RWPE2 (cell line): ENCODE results near the gene GANAB.
A peak's percentile ranks its signal among the peaks of the same experiment; 100 is the strongest.

Experiments
- ATAC-seq: fragments of 200-7000 bp; cut with Tn5 transposase; 3 replicates; pipeline ENCODE4 v1.9.1; 2021; ENCODE audit warnings: low read depth
- DNase-seq: peaks from one replicate; pipeline ENCODE4 v3.0.0-alpha.2; 2020; ENCODE audit warnings: low spot score
- H3K27ac ChIP-seq: fragments of 450-650 bp; 2 replicates; pipeline ENCODE4 v1.5.1; 2017; ENCODE audit warnings: mild to moderate bottlenecking; ENCODE audit not compliant: poor library complexity, severe bottlenecking
- H3K27me3 ChIP-seq: fragments of 250-450 bp; sonication (Bioruptor Pico); 2 replicates; pipeline ENCODE4 v1.5.1; 2021; ENCODE audit warnings: mild to moderate bottlenecking, moderate library complexity; ENCODE audit not compliant: insufficient read depth, poor library complexity, severe bottlenecking
- H3K36me3 ChIP-seq: fragments of 250-450 bp; sonication (Bioruptor Pico); 2 replicates; pipeline ENCODE4 v1.5.1; 2020; ENCODE audit warnings: low read depth, mild to moderate bottlenecking, moderate library complexity
- H3K4me1 ChIP-seq: fragments of 250-450 bp; sonication (Bioruptor Pico); 2 replicates; pipeline ENCODE4 v1.5.1; 2021; ENCODE audit warnings: mild to moderate bottlenecking, moderate library complexity; ENCODE audit not compliant: insufficient read depth, poor library complexity, severe bottlenecking
- H3K4me3 ChIP-seq: fragments of 250-450 bp; sonication (Bioruptor Pico); 2 replicates; pipeline ENCODE4 v1.5.1; 2021; ENCODE audit warnings: mild to moderate bottlenecking, moderate library complexity; ENCODE audit not compliant: severe bottlenecking
- H3K9me3 ChIP-seq: fragments of 250-450 bp; sonication (Bioruptor Pico); 2 replicates; pipeline ENCODE4 v1.5.1; 2021; ENCODE audit warnings: mild to moderate bottlenecking, moderate library complexity; ENCODE audit not compliant: severe bottlenecking
- CTCF ChIP-seq: fragments of 450-650 bp; IDR thresholded peaks from one replicate; pipeline ENCODE4 v1.5.1; 2017; ENCODE audit warnings: mild to moderate bottlenecking, moderate library complexity; ENCODE audit not compliant: poor library complexity, severe bottlenecking

The GANAB gene

GRCh38 chr11:62601372-62602140 is 44.9 kb downstream of the GANAB start, which contains the start of gene MTA2:
MTA2 (minus strand) TSS chr11:62601865; CDS start chr11:62601450, 415 bp downstream.
- peak; percentile 96 for DNase-seq
- peaks cover 46% of the 10 kb centered on the region for H3K36me3 ChIP-seq

GRCh38 chr11:62601122-62601371 is 45.4 kb downstream of the GANAB start:
- Histone ChIP-seq H3K9me3 (no peaks in the 10 kb centered on the region), H3K27ac (peak overlapping the region; percentile 90), H3K4me1 (peaks cover 10% of the 10 kb centered on the region), H3K4me3 (peak overlapping the region; percentile 90), H3K27me3 (no peaks in the 10 kb centered on the region), H3K36me3 (peaks cover 51% of the 10 kb centered on the region)
- TF ChIP-seq CTCF: no peak
- DNase-seq (no peak), ATAC-seq (no peak; the same call in 2 of the 3 replicates)

More at GRCh38 chr11:62601372-62602140, 44.9 kb downstream of the GANAB start, which contains the start of gene MTA2:
- TF ChIP-seq CTCF: no peak
- peaks cover 10% of the 10 kb centered on the region for H3K4me1 ChIP-seq
- ATAC-seq: peak; percentile 77
- H3K27me3 ChIP-seq: no peaks in the 10 kb centered on the region
- peak within 1 kb of the TSS; percentile 90 for H3K4me3 ChIP-seq
- no peaks in the 10 kb centered on the region for H3K9me3 ChIP-seq
- peak within 1 kb of the TSS; percentile 90 for H3K27ac ChIP-seq

GRCh38 chr11:62600367-62601121 is 45.9 kb downstream of the GANAB start:
- no peak for ATAC-seq
- H3K36me3 ChIP-seq: peaks cover 56% of the 10 kb centered on the region
- no peaks in the 10 kb centered on the region for H3K9me3 ChIP-seq
- peak overlapping the region; percentile 90 for H3K4me3 ChIP-seq
- TF ChIP-seq CTCF: no peak
- no peaks in the 10 kb centered on the region for H3K27me3 ChIP-seq
- no peak for DNase-seq
- peak overlapping the region; percentile 90 for H3K27ac ChIP-seq
- peaks cover 10% of the 10 kb centered on the region for H3K4me1 ChIP-seq

- TF ChIP-seq CTCF: no peak
- peaks cover 58% of the 10 kb centered on the region for H3K36me3 ChIP-seq
- DNase-seq: no peak
- peaks cover 10% of the 10 kb centered on the region for H3K4me1 ChIP-seq
- peak overlapping the region; percentile 90 for H3K27ac ChIP-seq
- no peaks in the 10 kb centered on the region for H3K27me3 ChIP-seq
- H3K9me3 ChIP-seq: no peaks in the 10 kb centered on the region
- H3K4me3 ChIP-seq: peak overlapping the region; percentile 90
- ATAC-seq: peak; percentile 17
Measured at GRCh38 chr11:62599901-62600300, 46.5 kb downstream of the GANAB start.
